Activated CD4-positive, alpha-beta T cell treated with anti-CD3 and anti-CD28 coated beads for 48 hours (primary cell): ENCODE results near the gene SPRYD4.
"Not testable (repeated sequence)": the region's sequence is repeated elsewhere in the genome, so short reads cannot be mapped to it uniquely, and the experiment has no call there.

ENCODE experiments used
- DNase-seq: peaks from one replicate; pipeline ENCODE4 v3.0.0-alpha.2; 2020

SPRYD4 gene

DNA sequence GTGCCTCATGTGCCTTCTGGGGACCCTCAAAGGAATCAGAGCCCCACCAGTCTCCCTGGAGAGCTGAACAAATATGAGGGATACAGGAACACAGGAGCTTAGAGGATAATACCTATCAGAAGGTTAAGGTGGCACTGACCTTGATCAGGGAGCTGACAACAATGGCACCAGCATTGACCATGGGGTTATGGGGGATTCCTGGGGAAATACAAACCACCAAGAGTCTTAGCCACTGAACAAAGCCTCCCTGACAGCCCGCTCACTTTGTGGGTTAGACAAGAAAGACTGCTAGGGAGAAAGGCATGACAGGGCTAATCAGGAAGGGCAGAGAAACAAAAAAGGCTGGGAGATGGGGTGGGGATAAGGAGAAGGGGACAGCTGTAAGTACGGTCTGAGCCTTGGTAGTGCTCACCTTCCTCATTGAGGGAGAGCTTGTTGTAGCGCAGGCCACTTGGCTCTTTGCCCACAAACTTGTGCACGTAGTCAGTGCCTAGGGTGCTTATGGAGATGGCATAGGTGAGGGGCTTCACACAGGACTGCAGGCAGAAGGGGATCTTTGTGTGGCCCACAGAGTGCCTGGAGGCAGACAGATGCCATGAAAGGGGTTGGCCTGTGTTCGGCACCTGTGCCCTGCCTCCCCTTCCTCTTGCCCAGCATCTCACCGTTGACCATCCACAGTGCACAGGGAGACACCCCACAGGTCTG, 9.3 kb downstream of the SPRYD4 start:
- no peak for DNase-seq

DNA sequence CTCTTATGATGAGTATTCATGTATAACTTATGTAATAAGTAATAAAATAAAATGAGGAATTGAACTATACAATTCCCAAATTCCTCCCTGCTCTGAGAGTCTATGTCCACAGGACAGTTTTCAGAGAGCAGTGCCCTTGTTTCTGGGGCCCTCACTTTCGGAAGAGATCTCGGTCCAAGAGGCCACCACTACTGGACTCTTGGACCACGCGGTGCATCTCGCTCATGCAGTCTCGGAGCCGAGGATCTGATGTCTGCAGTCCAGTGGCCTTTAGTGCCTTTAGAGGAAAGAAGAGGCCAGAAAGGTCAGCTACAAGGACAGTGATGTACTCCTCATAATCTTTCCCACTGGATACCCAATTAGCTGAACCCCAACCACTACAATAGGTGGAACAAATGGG, 11.2 kb downstream of the SPRYD4 start:
- DNase-seq = no peak

DNA sequence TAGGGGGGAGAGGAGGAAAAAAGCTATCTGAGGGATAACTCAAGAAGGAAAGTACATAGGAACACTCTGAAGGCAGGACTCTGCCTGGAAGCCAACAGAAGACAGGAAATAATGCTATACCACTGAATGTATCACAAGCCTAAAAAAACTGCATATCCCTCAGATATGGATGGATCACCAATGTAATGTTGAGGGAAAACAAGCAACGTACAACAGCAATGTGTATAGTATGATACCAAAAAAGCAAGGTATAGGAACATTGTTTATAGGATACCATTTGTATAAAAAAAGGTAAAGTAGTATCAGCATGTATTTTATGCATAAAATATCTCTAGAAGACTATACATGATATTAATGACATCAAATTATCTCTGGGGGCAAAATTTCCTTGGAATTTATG, 16.2 kb downstream of the SPRYD4 start:
- DNase-seq = no peak

DNA sequence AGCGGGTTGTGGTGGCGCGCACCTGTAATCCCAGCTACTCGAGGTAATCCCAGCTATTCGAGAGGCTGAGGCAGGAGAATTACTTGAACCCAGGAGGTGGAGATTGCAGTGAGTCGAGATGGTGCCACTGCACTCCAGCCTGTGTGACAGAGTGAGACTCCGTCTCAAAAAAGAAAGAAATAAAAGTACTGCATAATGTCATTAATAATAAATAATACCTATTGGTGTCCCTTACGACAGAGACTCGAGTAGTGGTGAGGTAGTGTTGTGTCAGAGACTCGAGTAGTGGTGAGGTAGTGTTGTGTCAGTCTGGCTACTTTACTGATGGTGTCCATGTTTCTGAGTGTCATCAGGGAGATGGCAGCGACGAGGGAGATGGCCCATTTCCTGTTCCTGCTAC, 18.3 kb downstream of the SPRYD4 start:
- DNase-seq = no peak

DNA sequence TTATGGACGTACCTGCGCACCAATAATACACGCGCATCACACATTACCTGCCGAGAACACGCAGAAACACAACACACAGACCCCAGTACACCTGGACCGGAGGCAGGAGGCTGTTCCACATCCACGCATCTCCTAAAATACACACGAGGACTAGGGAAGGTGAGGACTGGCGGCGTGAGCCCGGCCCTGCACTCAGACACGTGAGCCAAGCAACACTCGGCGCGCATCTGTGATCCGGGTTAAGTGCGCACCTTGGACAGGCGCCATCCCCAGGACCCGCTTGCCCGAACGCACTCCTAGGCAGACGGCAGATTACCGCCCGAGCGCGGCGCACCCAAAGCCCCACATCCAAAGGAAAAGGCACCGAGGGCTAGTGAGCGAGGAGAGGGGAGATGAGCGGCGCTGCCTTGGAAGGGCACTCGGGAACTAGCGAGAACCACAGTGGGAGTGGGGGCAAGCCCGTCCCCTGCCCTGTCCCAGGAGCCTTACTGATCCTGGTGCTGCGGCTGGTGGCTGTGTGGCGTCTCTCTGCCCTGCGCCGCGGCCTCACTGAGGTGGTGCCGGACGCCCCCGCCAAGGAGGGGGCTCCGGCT, 19.2 kb downstream of the SPRYD4 start:
- peak; percentile 50 for DNase-seq

DNA sequence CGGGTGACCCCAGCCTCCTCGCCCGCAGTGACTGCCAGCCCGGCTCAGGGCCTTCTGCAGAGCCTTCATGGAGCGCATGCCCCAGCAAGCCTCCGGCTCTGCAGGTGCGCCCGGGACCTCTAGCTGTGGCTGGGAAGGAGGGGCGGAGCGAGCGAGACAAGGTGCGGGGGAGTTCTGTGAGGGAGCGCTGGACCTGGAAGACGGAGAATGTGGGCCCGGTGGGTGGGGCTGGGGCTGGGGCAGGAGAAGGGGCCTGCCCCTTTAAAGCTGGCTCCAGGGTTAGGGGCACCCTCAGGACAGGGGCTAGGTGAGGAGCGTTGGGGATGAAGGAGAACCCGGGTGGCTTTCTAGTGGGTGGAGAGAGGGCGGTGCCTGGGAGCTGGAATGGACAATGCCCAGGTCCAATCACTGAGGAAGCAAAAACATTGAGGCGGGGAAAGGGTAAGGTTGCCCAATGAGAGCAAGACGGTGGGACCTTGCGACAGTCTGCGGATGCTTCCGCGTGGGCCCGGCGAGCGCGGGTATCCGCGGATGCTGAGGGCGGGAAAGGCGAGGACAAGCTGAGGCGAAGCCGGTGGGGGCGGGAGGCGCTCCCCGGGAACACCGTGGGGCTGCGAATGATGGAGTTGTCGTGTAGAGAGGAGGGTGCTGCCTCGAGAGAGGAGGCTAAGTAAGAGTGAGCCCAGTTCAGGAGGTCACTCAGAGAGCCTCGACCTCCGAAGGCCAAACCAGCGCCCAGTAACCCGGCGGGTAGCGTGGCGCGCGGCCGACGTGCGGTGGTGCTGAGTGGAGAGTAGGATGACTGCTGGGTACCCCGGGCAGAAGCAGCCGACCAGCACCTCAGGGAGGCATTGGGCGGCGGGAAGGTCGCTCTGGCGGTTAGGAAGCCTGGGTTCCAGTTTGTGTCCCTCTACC, 19.9 kb downstream of the SPRYD4 start, which contains the start of gene GLS2:
GLS2 (minus strand) TSS at position 121 of the 915 bp plus-strand sequence; CDS start at position 78, 43 bp downstream.
- DNase-seq = peak; percentile 77

DNA sequence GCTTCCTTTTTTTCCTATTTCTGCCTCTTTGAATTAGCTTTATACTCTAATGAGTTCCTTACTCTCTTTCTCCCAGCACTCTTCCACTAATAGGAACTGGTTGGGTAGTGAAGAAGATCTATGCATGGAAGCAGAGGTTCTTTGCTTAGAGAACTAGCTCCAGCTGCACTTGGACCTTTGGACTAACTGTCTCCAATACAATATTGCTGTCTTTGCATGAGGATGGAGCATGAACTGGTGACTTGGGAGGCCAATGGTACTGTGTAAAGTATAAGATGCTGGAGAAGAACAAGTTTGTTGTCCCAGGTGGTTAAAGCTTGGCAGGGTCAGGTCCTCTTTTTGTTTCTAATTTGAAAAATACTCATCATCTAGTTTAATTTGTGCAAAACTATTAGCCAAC, 22.0 kb downstream of the SPRYD4 start:
- DNase-seq = no peak

DNA sequence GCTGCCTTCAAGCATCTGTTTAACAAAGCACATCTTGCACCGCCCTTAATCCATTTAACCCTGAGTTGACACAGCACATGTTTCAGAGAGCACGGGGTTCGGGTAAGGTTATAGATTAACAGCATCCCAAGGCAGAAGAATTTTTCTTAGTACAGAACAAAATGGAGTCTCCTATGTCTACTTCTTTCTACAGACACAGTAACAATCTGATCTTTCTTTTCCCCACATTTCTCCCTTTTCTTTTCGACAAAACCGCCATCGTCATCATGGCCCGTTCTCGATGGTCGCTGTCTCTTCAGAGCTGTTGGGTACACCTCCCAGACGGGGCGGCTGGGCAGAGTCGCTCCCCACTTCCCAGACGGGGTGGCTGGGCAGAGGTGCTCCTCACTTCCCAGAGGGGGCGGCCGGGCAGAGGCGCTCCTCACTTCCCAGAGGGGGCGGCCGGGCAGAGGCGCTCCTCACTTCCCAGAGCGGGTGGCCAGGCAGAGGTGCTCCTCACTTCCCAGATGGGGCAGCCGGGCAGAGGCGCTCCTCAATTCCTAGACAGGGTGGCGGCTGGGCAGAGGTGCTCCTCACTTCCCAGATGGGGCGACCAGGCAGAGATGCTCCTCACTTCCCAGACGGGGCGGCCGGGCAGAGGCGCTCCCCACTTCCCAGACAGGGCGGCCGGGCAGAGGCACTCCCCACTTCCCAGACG, 25.2 kb downstream of the SPRYD4 start:
- DNase-seq = not testable (repeated sequence)

DNA sequence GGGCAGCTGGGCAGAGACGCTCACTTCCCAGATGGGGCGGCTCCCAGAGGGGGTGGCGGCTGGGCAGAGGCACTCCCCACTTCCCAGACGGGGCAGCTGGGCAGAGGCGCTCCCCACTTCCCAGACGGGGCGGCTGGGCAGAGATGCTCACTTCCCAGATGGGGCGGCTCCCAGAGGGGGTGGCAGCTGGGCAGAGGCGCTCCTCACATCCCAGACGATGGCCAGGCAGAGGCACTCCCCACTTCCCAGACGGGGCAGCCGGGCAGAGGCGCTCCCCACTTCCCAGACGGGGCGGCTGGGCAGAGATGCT, 25.7 kb downstream of the SPRYD4 start:
- DNase-seq = not testable (repeated sequence)

DNA sequence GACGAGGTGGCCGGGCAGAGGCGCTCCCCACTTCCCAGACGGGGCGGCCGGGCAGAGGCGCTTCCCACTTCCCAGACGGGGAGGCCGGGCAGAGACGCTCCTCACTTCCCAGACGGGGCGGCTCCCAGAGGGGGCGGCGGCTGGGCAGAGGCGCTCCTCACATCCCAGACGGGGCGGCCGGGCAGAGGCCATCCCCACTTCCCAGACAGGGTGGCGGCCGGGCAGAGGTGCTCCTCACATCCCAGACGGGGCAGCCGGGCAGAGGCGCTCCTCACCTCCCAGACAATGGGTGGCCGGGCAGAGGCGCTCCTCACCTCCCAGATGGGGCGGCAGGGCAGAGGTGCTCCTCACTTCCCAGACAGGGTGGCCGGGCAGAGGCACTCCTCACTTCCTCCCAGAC, 26.1 kb downstream of the SPRYD4 start:
- DNase-seq = not testable (repeated sequence)

DNA sequence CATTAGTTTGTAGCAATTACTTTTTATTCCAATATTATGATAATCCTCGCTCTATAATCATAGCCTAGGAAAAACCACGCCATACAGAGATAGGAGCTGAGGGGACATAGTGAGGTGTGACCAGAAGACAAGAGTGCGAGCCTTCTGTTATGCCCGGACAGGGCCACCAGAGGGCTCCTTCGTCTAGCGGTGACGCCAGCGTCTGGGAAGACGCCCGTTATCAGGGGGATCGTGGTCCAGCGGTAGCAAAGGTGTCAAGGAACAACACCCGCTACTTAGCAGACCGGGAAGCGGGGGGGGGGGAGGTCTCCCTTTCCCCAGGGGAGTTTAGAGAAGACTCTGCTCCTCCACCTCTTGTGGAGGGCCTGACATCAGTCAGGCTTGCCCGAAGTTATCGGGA, 28.3 kb downstream of the SPRYD4 start:
- peak; percentile 78 for DNase-seq

DNA sequence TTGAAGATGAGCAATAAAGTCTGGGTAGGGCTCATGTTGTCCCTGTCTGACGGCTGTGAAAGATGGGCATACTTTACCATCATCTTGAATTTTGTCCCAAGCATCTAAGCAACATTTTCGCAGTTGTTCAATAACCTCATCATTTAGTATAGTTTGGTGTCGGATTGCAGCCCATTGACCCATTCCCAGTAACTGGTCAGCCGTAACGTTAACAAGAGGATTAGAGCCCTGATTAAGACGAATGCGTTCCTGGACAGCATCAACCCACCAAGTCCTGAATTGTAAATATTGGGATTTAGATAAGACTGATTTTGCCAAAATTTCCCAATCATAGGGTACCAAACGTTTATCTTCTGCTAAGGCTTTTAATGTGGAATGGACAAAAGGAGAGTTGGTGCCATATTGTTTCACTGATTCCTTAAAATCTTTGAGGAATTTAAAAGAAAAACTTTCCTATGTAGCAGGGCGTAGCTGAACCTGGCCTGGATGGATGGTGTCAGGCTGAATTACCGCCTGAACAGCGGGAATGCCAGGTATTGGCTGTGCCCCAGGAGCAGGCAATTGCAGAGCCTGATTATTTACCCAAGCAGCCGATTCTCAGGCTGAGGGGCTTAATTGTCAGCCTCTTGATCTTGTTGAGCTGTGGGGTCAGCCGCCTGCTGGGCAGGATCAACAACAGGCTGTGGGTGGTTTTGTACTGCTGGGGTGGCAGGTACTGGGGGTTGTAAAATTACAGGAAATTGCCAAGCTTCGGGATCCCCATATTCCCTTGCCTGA, 29.9 kb downstream of the SPRYD4 start:
- DNase-seq = not testable (repeated sequence)

DNA sequence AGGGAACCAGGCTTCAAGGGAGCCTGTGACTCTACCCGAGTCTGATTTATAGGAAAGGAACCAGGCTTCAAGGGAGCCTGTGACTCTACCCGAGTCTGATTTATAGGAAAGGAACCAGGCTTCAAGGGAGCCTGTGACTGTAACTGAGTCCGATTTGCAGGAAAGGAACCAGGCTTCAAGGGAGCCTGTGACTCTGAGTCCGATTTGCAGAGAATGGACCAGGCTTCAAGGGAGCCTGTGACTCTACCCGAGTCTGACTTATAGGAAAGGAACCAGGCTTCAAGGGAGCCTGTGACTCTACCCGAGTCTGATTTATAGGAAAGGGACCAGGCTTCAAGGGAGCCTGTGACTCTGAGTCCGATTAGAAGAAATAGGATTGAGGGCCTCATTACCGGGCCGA, 31.1 kb downstream of the SPRYD4 start:
- DNase-seq = not testable (repeated sequence)

DNA sequence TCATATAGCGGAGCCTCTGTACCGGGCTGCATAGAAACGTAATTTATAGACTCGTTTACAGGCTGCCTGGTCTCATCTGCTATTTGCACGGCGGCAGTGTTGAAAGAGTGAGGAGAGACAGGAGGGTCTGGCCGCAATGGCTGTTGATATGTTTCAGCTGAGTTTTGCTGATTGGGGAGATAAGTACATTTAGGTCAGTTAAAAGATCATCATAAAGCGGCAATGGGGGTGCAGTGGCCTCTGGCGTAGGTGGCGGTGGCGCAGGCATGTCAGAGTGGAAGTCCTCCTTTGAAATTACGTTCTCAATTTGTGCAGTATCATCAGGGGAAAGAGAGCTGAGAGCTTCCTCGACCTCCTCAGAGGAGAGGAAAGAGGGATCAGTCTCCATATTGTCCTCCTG, 31.5 kb downstream of the SPRYD4 start:
- not testable (repeated sequence) for DNase-seq

DNA sequence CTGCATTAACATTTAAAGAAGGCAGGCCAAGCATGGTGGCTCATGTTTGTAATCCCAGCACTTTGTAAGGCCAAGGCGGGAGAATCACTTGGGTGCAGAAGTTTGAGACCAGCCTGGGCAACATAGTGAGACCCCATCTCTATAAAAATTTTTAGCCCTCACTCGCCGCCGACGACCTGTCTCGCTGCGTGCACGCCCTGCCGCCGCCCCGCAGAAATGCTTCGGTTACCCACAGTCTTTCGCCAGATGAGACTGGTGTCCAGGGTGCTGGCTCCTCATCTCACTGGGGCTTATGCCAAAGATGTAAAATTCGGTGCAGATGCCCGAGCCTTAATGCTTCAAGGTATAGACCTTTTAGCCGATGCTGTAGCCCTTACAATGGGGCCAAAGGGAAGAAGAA, 42.4 kb downstream of the SPRYD4 start:
- no peak for DNase-seq

DNA sequence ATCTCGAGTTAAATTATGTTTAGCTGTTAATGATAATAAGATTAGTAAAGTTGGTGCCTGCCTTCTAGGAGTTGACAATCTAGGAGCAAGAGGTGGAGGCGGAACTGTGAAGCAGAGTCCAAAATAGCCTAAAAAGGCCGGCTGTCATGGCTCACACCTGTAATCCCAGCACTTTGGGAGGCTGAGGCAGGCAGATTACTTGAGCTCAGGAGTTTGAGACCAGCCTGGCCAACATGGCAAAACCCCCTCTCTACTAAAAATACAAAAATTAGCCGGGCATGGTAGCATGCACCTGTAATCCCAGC, 45.6 kb downstream of the SPRYD4 start:
- not testable (repeated sequence) for DNase-seq

DNA sequence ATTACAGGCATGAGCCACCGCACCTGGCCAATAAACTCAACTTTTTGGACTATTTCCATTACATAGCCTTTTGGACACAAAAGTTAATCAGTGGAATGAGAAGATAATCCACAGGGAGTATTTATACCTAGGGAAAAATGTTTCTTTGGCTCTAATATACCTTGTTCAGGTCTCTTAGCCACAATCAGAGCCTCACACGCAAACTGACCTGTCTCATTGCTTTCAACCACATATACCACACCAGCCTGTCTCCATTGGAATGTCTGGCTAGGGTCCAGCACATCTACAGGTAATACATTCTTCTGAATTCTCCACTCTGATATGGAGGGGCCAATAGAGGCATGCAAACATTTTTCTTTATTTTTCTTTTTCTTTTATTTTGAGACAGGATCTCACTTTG, 49.5 kb downstream of the SPRYD4 start:
- no peak for DNase-seq

DNA sequence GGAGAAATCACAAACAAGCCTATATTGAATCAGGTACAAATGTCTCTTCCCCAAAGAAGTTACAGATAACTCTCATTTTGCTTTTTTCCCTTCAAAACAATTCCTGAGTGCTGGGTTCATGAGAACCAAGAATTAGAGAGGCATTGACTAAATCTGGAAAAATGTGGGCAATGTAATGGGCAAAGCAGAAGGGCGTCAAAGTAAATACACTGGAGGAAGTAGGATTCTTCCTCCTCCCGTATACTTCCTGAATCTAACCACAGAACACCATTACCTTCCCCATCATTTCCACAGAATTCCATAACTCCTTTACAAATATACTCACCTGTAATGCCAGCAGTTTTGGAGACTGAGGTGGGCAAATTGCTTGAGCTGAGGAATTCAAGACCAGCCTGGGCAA, 50.2 kb downstream of the SPRYD4 start:
- no peak for DNase-seq

DNA sequence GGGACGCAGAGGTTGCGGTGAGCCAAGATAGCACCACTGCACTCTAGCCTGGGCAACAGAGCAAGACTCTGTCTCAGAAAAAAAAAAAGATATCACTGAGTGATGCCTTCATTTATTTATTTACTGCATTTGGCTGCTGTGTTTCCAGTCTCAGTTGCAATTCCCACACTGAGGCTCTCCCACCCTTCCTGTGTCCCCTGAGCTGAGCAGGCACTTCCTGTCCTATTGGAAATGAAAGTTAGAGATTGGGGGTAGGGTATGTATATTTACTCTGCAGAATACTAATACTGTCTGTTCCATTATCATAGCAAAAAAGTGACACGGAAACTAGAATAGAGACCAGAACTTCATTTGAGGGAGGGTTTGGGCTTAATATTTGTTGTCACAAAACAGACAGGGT, 51.7 kb downstream of the SPRYD4 start:
- DNase-seq = no peak

DNA sequence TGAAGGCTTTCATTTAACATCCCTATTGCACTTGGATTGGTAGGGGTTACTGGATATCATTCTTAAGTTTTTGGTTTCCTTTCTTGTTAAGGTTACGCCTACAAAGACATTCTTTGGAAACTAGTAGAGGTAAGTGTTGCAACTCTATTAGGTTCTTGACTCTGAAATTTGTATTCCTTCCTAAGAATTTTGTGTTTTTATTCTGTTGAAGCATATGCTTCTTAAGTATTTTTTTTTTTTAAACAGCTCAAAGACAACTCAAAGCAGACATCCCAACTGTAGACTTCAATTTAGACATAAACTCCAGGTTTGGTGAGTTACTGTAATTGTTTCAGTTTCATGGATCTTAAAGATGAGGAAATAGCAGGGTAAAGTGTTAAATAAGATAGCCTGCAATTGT, 52.1 kb downstream of the SPRYD4 start:
- DNase-seq = no peak

DNA sequence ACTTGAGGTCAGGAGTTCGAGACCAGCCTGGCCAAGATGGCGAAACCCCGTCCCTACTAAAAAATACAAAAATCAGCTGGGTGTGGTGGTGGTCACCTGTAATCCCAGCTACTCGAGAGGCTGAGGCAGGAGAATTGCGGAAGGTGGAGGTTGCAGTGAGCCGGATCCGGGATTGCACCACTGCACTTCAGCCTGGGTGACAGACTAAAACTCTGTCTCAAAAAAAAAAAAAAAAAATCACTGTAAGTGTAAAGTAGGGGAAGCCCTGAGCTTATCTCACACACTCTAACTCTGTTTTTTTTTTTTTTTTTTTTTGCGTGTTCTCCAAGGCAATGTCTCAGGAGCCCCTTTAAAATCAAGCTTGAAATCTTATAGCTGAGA, 52.8 kb downstream of the SPRYD4 start:
- DNase-seq = no peak

DNA sequence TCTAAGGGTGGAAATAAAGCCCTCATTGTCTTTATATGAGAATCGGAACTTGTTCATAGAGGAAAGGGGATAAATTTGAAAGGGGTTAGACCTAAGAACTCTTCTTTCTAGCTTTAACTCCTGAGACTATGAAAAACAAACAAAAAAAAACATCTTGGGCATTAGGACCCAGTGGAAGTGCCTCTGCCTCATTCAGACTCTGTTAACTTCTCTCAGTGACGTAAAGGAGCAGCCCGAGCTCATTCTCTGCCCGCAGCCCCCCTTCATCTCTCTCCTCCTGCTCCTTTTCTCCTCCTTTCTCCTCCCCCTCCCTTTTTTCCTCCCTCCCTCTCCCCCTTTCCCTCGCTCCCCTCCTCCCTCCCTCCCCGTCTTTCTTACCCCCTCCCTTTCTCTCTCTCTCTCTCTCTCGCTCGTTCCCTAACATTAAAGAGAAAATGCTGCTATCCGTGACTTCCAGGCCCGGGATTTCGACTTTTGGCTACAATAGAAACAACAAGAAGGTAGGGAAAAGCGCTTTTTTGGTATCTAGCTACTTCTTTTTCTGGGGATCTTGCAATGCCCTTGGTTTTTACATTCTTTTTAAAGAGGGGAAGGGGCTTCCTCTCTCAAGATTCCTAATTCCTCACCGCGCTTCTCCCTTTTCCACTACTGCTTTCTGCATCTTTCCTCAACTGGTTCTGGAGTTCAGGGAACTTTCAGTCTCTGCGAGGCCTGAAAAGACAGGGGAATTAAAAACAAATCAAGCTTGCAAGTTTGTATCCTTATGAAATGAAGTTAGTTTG, 53.4 kb downstream of the SPRYD4 start, which contains the start of gene RBMS2:
RBMS2 (plus strand) TSS at position 231 of the 782 bp plus-strand sequence; CDS start at position 435, 204 bp downstream.
- DNase-seq = peak; percentile 20
